B cell (primary cell): ENCODE measurements around the gene ZNF771. TPM values are rescaled to one million over a fixed set of nuclear protein-coding genes. Genes with fewer than 3 reads are reported as not detected.

Experiments used
- ATAC-seq: fragments of 200-7000 bp; cut with Tn5 transposase; one replicate; pipeline ENCODE4 v1.10.0; 2021; ENCODE audit warnings: low read depth, mild to moderate bottlenecking, moderate number of reproducible peaks, moderate library complexity
- CTCF ChIA-PET: fragments of 350-600 bp; sonication (Branson Sonifier 250); formaldehyde crosslinking; loops from one replicate; lab custom pipeline; 2021; ENCODE audit warnings: antibody characterized with exemption, inconsistent platforms; lab: Charles Lee
- POLR2A ChIA-PET: fragments of 350-600 bp; sonication (Branson Sonifier 250); formaldehyde crosslinking; loops from one replicate; lab custom pipeline; 2021; ENCODE audit warnings: antibody characterized with exemption; lab: Charles Lee
- DNase-seq: peaks from one replicate; pipeline ENCODE4 v3.0.0; 2013
- H2AFZ ChIP-seq: 2 replicates; pipeline ENCODE4 v1.6.1; 2012; ENCODE audit warnings: mild to moderate bottlenecking, low read depth, low read length; ENCODE audit not compliant: insufficient read depth, poor library complexity, severe bottlenecking
- H3K27ac ChIP-seq, 2 donors: 1 replicate in 1 of 2; 2 replicates in 1 of 2; pipeline ENCODE4 v1.5.1; 2012 to 2013; ENCODE audit warnings: low read length in 2 of 2, mild to moderate bottlenecking in 2 of 2, moderate library complexity in 1 of 2
- H3K27me3 ChIP-seq, 4 experiments: fragments of 200-600 bp in 1 of 4; sonication (generic) in 1 of 4; replicated peaks in 1 of 4; 1 replicate in 2 of 4; 2 replicates in 2 of 4; pipeline versions ENCODE4 v1.6.1 to v1.7.0; 2013 to 2016; ENCODE audit warnings: low read length in 3 of 4, mild to moderate bottlenecking in 2 of 4, mixed read lengths in 1 of 4, moderate library complexity in 1 of 4; ENCODE audit not compliant: insufficient read depth in 4 of 4, control insufficient read depth in 3 of 4; ENCODE audit errors: control extremely low read depth in 1 of 4
- H3K36me3 ChIP-seq, 2 experiments: replicated peaks in 1 of 2; 1 replicate in 1 of 2; 2 replicates in 1 of 2; pipeline versions ENCODE4 v1.6.1 to v1.7.1; 2013; ENCODE audit warnings: low read length in 1 of 2; ENCODE audit not compliant: insufficient read depth in 2 of 2, control insufficient read depth in 1 of 2; ENCODE audit errors: control extremely low read depth in 1 of 2, extremely low read depth in 1 of 2
- H3K4me1 ChIP-seq, 2 donors: fragments of 200-600 bp in 1 of 2; sonication (generic) in 1 of 2; 1 replicate in 1 of 2; 2 replicates in 1 of 2; pipeline versions ENCODE4 v1.5.1 to v1.6.1; 2013 to 2017; ENCODE audit warnings: low read length in 2 of 2; ENCODE audit not compliant: control insufficient read depth in 2 of 2, insufficient read depth in 2 of 2
- H3K4me2 ChIP-seq: replicated peaks from 2 replicates; pipeline ENCODE3; 2012; ENCODE audit warnings: mild to moderate bottlenecking, low read depth, low read length; ENCODE audit not compliant: poor library complexity, severe bottlenecking
- H3K4me3 ChIP-seq, 5 experiments: fragments of 200-600 bp in 1 of 5; sonication (generic) in 1 of 5; 1 replicate in 3 of 5; 2 replicates in 2 of 5; pipeline versions ENCODE4 v1.5.1 to v1.7.0; 2011 to 2016; ENCODE audit warnings: low read length in 4 of 5, mild to moderate bottlenecking in 4 of 5, low read depth in 2 of 5, control low read depth in 1 of 5, moderate library complexity in 1 of 5; ENCODE audit not compliant: insufficient read depth in 1 of 5; ENCODE audit errors: control extremely low read depth in 1 of 5, extremely low read depth in 1 of 5
- H3K79me2 ChIP-seq: fragments of 200-600 bp; sonication (generic); one replicate; pipeline ENCODE4 v1.6.0; 2016; ENCODE audit warnings: low read length; ENCODE audit not compliant: control insufficient read depth, insufficient read depth
- H3K9ac ChIP-seq: fragments of 200-600 bp; sonication (generic); 2 replicates; pipeline ENCODE4 v1.6.1; 2017; ENCODE audit warnings: mild to moderate bottlenecking, low read length, moderate library complexity
- H3K9me3 ChIP-seq, 3 donors: one replicate each; pipeline versions ENCODE4 v1.6.1 to v1.7.1; 2013; ENCODE audit warnings: low read length in 2 of 3; ENCODE audit not compliant: control insufficient read depth in 2 of 3, insufficient read depth in 1 of 3; ENCODE audit errors: control extremely low read depth in 1 of 3
- H4K20me1 ChIP-seq: 2 replicates; pipeline ENCODE4 v1.6.0; 2012; ENCODE audit warnings: mild to moderate bottlenecking, low read length; ENCODE audit not compliant: insufficient read depth, control insufficient read depth, poor library complexity, severe bottlenecking
- H3K27ac Mint-ChIP-seq: one replicate; pipeline ENCODE4 v1.8.0; 2021; ENCODE audit warnings: mixed read lengths
- H3K27me3 Mint-ChIP-seq: one replicate; pipeline ENCODE4 v1.8.0; 2021; ENCODE audit warnings: mixed read lengths
- H3K4me1 Mint-ChIP-seq: one replicate; pipeline ENCODE4 v1.8.0; 2021; ENCODE audit warnings: mixed read lengths
- H3K4me3 Mint-ChIP-seq: one replicate; pipeline ENCODE4 v1.8.0; 2021; ENCODE audit warnings: mixed read lengths
- H3K9me3 Mint-ChIP-seq: one replicate; pipeline ENCODE4 v1.8.0; 2022; ENCODE audit warnings: mixed read lengths; ENCODE audit not compliant: insufficient read depth
- CTCF ChIP-seq: fragments of 200-600 bp; IDR thresholded peaks from one replicate; pipeline ENCODE4 v1.8.0; 2022; ENCODE audit warnings: antibody characterized with exemption, mild to moderate bottlenecking
- EZH2 ChIP-seq: IDR thresholded peaks from 2 replicates; pipeline ENCODE4 v1.6.1; 2012; ENCODE audit warnings: borderline replicate concordance, low read depth, mild to moderate bottlenecking, moderate library complexity, low read length; ENCODE audit not compliant: insufficient read depth, poor library complexity, severe bottlenecking
- WGBS: methylation state at CpG from one replicate; pipeline ENCODE4 v1.1.5; 2013; ENCODE audit warnings: missing lambda C conversion rate; ENCODE audit not compliant: insufficient coverage; 5-methylcytosine and 5-hydroxymethylcytosine counted together
- intact Hi-C: fragments of 100-400 bp; cut with micrococcal nuclease; formaldehyde crosslinking; loops from one replicate; pipeline ENCODE4 v1.10.0; 2022
- polyA plus RNA-seq: library from polyadenylated mRNA; depleted of rRNA; stranded (reverse); fragments of >200 nt; gene quantifications from 2 replicates; pipeline ENCODE4 v1.2.3, GENCODE V29; 2012
- total RNA-seq, 2 donors: library from RNA; stranded (reverse); fragments of 120-200 nt in 1 of 2; gene quantifications; 1 replicate in 1 of 2; 2 replicates in 1 of 2; pipeline versions ENCODE4 v1.2.3 to v1.2.4, GENCODE V29; 2013 to 2022

Gene ZNF771
- total and polyA plus RNA-seq, 2 donors (not counting 1 experiment from before 2014, with no cell fraction given): 4.1 to 6.6 TPM

GRCh38 chr16:30444231-30445148 is 37.1 kb downstream of the ZNF771 start:
- H3K4me3 Mint-ChIP-seq: peak overlapping the region; percentile 96
- intact Hi-C loops: loop anchor here (1.0 to 2.0 kb wide), 5 partner anchors 14 to 83 kb away; partner anchors contain the start of genes DCTPP1 and ITGAL
- H3K9ac ChIP-seq: peak overlapping the region; percentile 74
- H3K9me3 Mint-ChIP-seq: no peaks in the 10 kb centered on the region
- H3K27me3 ChIP-seq: no peaks in the 10 kb centered on the region
- H3K4me2 ChIP-seq: peak overlapping the region; percentile 72
- H3K4me3 ChIP-seq: peak overlapping the region; percentile 74 to 99 (median 78)
- ATAC-seq (no peak), DNase-seq (no peak)
- H3K27me3 Mint-ChIP-seq: no peaks in the 10 kb centered on the region
- peaks cover 48% of the 10 kb centered on the region for H3K4me1 Mint-ChIP-seq
- 92% methylated on average over 27 of the region's 29 CpGs for WGBS
- H3K27ac Mint-ChIP-seq: peak overlapping the region; percentile 50
- H3K27ac ChIP-seq: peak overlapping the region; percentile 78 to 85
- TF ChIP-seq CTCF: no peak
- no peak for TF ChIP-seq EZH2
- peaks cover 0 to 6% (median 0%) of the 10 kb centered on the region in 3 donors for H3K9me3 ChIP-seq
- ChIA-PET CTCF (interaction anchor here (0.6 to 7.4 kb wide), 5 partner anchors 14 to 91 kb away, joined by 3 to 77 read pairs (median 17); partner anchors contain the start of genes DCTPP1, ITGAL and ZNF747), POLR2A (interaction anchor here (0.8 to 2.1 kb wide), 5 partner anchors 15 to 127 kb away, joined by 3 to 6 read pairs (median 5); partner anchors contain the start of genes DCTPP1, ITGAL and ZNF688)
- peaks cover 25% of the 10 kb centered on the region for H3K79me2 ChIP-seq
- H3K36me3 ChIP-seq: peaks cover 0 to 18% of the 10 kb centered on the region in 2 experiments
- H3K4me1 ChIP-seq: peaks cover 37% of the 10 kb centered on the region in 2 donors
- H4K20me1 ChIP-seq: peaks cover 22% of the 10 kb centered on the region
- H2AFZ ChIP-seq: peak overlapping the region; percentile 81
